Gastroesophageal sphincter (tissue), 3 donors: ENCODE results near the gene EXOC1.

Experiments
- CTCF ChIP-seq, 4 experiments: fragments of 200-600 bp in 2 of 4; fragments of 450-650 bp in 2 of 4; sonication (generic) in 1 of 4; IDR thresholded peaks; one replicate each; pipeline ENCODE4 v1.5.1; 2017 to 2019; ENCODE audit warnings: antibody characterized with exemption in 4 of 4, mild to moderate bottlenecking in 2 of 4, moderate library complexity in 2 of 4
- EP300 ChIP-seq: sonication (generic); formaldehyde crosslinking; IDR thresholded peaks from one replicate; pipeline ENCODE4 v1.6.1; 2017; ENCODE audit warnings: antibody characterized with exemption, mild to moderate bottlenecking
- POLR2A ChIP-seq, 2 donors: fragments of 450-650 bp; IDR thresholded peaks; one replicate each; pipeline ENCODE4 v1.6.1; 2017; ENCODE audit warnings: antibody characterized with exemption in 2 of 2, mild to moderate bottlenecking in 2 of 2, moderate library complexity in 1 of 2
- POLR2AphosphoS5 ChIP-seq: sonication (generic); formaldehyde crosslinking; IDR thresholded peaks from one replicate; pipeline ENCODE4 v1.6.1; 2017; ENCODE audit warnings: antibody characterized with exemption

DNA sequence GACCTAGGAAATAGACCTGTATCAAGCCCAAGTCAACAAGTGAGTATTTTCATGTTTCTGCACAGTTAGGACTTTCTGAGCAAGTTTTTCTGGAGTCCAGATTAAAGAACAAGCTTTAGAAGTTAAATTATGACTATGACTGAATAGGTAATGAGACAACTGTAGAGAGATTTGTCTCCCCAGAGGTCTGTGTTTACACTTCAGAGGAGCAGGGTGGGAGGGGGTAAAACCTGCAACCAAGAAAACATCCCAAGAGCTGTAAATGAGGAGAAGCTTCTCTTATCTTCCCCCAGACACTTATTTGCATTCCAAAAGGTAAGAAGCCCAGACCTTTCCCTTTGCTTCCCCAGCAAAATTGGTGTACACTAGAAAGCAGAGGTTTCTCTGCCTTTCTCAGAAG lies 73.2 kb downstream of the EXOC1 start:
- TF ChIP-seq CTCF (IDR thresholded peaks at IDR 0.05) (no peak), POLR2A (IDR thresholded peaks at IDR 0.05) (no peak), EP300 (no peak), POLR2AphosphoS5 (no peak)
